Measurements from ENCODE around the gene SLC22A5.

DNA sequence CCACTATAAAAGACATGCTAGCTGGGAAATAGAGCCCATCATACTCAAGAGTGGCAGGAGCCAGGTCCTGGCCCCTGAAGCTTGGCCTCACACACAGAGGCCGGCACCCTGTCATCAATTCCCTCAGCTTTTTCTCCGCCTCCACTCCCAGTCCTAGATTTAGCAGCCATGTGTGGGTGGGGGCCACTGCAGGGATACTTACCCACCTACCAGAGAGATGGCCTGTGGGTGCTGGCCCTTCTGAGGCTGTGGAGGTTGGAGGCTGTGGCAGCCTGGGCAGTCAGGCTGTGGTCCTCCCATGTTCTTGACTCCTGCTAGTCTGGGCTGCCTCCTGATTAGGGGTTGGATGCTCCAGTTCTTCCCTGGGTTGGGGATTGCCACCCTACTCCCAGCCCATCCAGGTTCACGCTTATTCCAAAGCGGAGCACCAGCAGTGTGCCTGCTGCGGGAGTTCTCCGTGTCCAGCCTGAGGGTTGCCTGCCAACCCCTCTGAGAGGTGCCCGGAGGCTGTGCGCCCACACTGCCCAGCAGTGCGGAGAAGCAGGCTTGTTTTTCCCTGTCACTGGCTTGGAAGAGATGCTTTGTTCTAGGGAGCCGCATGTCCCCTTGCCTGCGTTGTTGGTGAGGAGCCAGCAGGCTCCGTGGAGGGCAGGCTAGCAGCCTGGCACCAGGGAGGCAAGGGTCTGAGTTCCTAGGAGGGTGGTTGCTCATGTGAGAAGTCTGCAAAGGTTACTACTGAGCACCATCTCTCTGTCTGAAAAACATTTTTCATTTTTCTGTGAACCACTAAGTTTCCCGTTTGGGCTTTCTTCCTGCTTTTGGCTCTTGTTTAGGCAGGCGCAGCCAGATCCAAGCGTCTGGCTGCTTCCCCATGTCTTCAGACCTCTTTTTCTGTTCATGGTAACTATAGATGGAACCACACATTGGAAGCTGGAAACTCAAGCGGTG, 7.5 kb downstream of the SLC22A5 start:
- no peak for TF ChIP-seq TEAD4 (IDR thresholded peaks at IDR 0.05)
- no peak for TF ChIP-seq CEBPB (IDR thresholded peaks at IDR 0.05)
- TF ChIP-seq RAD21 (IDR thresholded peaks at IDR 0.05; ENCODE audit: low read depth): no peak
- TF ChIP-seq EP300 (IDR thresholded peaks at IDR 0.05; ENCODE audit: borderline replicate concordance): no peak
- TF ChIP-seq EGR1 (IDR thresholded peaks at IDR 0.05): no peak
- TF ChIP-seq, protein P1, sequence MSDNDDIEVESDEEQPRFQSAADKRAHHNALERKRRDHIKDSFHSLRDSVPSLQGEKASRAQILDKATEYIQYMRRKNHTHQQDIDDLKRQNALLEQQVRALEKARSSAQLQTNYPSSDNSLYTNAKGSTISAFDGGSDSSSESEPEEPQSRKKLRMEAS (IDR thresholded peaks at IDR 0.05): no peak
